Chondrocyte (in vitro differentiated cells): ENCODE data around the gene FBXW5. TPM values are rescaled to one million over a fixed set of nuclear protein-coding genes. Genes with fewer than 3 reads are reported as not detected.

Experiments
- DNase-seq: peaks from one replicate; pipeline ENCODE4 v3.0.0; 2021; ENCODE audit warnings: mixed read lengths, low spot score
- H3K27ac Mint-ChIP-seq: one replicate; pipeline ENCODE4 v1.8.0; 2021; ENCODE audit warnings: mild to moderate bottlenecking, moderate library complexity, mixed read lengths; ENCODE audit not compliant: unreplicated experiment
- H3K27me3 Mint-ChIP-seq: 2 replicates; pipeline ENCODE4 v1.8.0; 2021; ENCODE audit warnings: low read depth, mixed read lengths
- H3K36me3 Mint-ChIP-seq: 2 replicates; pipeline ENCODE4 v1.8.0; 2021; ENCODE audit warnings: low read depth, mixed read lengths
- H3K4me1 Mint-ChIP-seq: 2 replicates; pipeline ENCODE4 v1.8.0; 2021; ENCODE audit warnings: low read depth, mild to moderate bottlenecking, mixed read lengths
- H3K4me3 Mint-ChIP-seq: one replicate; pipeline ENCODE4 v1.8.0; 2021; ENCODE audit warnings: mild to moderate bottlenecking, moderate library complexity, mixed read lengths; ENCODE audit not compliant: unreplicated experiment
- H3K9me3 Mint-ChIP-seq: 2 replicates; pipeline ENCODE4 v1.8.0; 2021; ENCODE audit warnings: low read depth, mixed read lengths
- total RNA-seq: library from RNA; stranded (reverse); gene quantifications from 3 replicates; pipeline ENCODE4 v1.2.1, GENCODE V29; 2021
- TF ChIP-seq, protein P1 (sequence below): fragments of 200-600 bp; sonication (generic); IDR thresholded peaks from 2 replicates; pipeline ENCODE4 v1.5.0; 2021; ENCODE audit warnings: antibody characterized with exemption, mild to moderate bottlenecking, moderate library complexity

FBXW5 gene
- total RNA-seq, 1 donor from 2014 or later, result 87.5 TPM

- no peak overlapping the region for H3K27ac Mint-ChIP-seq
- DNase-seq, result no peak
- TF ChIP-seq, protein P1, sequence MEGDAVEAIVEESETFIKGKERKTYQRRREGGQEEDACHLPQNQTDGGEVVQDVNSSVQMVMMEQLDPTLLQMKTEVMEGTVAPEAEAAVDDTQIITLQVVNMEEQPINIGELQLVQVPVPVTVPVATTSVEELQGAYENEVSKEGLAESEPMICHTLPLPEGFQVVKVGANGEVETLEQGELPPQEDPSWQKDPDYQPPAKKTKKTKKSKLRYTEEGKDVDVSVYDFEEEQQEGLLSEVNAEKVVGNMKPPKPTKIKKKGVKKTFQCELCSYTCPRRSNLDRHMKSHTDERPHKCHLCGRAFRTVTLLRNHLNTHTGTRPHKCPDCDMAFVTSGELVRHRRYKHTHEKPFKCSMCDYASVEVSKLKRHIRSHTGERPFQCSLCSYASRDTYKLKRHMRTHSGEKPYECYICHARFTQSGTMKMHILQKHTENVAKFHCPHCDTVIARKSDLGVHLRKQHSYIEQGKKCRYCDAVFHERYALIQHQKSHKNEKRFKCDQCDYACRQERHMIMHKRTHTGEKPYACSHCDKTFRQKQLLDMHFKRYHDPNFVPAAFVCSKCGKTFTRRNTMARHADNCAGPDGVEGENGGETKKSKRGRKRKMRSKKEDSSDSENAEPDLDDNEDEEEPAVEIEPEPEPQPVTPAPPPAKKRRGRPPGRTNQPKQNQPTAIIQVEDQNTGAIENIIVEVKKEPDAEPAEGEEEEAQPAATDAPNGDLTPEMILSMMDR, result no peak
These were observed 12.9 kb downstream of the FBXW5 start for GRCh38 chr9:136931611-136932130.

DNA sequence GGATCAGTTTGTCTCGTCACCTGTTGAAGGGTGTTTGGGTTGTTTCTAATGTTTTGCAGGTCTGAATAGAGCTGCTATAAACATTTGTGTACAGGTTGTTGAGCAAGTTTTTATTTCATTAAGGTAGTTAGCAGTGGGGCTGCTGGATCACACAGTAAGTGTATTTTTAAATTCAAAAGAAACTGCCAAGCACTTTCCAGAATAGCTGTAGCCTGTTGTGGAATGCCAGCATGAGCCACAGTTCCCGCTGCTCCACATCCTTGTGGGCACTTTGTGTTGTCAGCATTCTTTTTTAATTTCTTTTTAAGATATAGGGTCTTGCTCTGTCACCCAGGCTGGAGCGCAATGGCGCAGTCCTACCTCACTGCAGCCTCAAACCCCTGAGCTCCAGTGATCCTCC is 14.5 kb downstream of the FBXW5 start:
- TF ChIP-seq, protein P1, result no peak
- H3K36me3 Mint-ChIP-seq, result peaks cover 12% of the 10 kb centered on the region
- no peak for DNase-seq
- H3K4me3 Mint-ChIP-seq, result no peak overlapping the region
- H3K27me3 Mint-ChIP-seq, result no peaks in the 10 kb centered on the region
- peaks cover 4% of the 10 kb centered on the region for H3K4me1 Mint-ChIP-seq
- H3K27ac Mint-ChIP-seq, result no peak overlapping the region
- H3K9me3 Mint-ChIP-seq, result peaks cover 4% of the 10 kb centered on the region

More at GRCh38 chr9:136931611-136932130, 12.9 kb downstream of the FBXW5 start:
- H3K9me3 Mint-ChIP-seq, result peaks cover 4% of the 10 kb centered on the region
- peaks cover 9% of the 10 kb centered on the region for H3K36me3 Mint-ChIP-seq
- no peaks in the 10 kb centered on the region for H3K27me3 Mint-ChIP-seq
- H3K4me1 Mint-ChIP-seq, result peaks cover 4% of the 10 kb centered on the region
- H3K4me3 Mint-ChIP-seq, result no peak overlapping the region

- H3K27me3 Mint-ChIP-seq, result no peaks in the 10 kb centered on the region
- peaks cover 4% of the 10 kb centered on the region for H3K9me3 Mint-ChIP-seq
- TF ChIP-seq, protein P1, result no peak
- peaks cover 4% of the 10 kb centered on the region for H3K4me1 Mint-ChIP-seq
- no peak overlapping the region for H3K4me3 Mint-ChIP-seq
- H3K36me3 Mint-ChIP-seq, result peaks cover 12% of the 10 kb centered on the region
- no peak for DNase-seq
- H3K27ac Mint-ChIP-seq, result no peak overlapping the region
These were observed 15.9 kb downstream of the FBXW5 start for GRCh38 chr9:136928591-136928990.

DNA sequence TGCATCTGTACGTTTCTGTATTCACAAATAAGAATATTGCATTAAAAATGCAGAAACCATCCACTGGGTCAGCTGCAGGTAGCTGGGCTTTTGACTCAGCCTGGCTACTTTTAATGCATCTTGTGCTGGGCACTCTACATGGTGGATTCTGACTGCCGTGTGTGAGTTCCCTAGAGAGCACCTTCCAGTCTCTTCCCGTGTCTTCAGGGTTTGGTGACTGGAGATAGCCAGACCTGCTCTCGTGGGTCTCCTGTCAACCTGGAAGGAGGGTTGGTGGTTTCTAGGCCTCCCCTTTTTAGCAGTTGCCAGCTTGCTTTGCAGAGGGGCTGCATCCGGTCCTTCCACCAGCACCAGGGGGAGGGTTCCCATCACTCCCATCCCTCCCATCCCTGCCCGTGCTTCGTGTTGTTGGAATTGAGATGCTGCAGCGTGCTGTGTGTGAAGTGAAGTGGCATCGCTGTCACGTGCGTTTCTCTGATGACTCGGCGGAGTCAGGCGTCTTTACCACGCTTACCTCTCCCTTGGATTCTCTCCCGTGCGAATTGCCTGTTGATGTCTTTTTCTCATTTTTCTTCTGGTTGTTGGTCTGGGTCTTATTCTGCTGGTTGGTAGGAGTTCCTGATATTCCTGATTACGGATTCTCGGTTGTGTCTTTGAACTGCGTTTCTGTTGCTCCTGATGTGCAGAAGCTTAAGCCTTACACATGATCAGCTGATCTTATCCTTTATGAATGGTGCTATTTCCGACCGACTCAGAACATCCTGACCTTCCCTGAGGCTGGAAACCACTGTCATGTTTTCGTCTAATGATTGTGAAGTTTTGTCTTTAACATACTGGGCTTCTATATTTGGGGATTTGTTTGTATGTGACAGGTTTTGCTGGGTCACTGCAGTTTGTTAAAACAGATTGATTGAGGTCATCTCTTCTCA is 16.9 kb downstream of the FBXW5 start:
- Mint-ChIP-seq H3K4me1 (peaks cover 4% of the 10 kb centered on the region), H3K27ac (no peak overlapping the region), H3K36me3 (peaks cover 7% of the 10 kb centered on the region), H3K4me3 (no peak overlapping the region), H3K9me3 (peaks cover under 1% of the 10 kb centered on the region), H3K27me3 (no peaks in the 10 kb centered on the region)
- no peak for DNase-seq
- TF ChIP-seq, protein P1, result no peak

GRCh38 chr9:136926749-136927148 is 17.8 kb downstream of the FBXW5 start:
- TF ChIP-seq, protein P1, result no peak
- DNase-seq, result no peak
- Mint-ChIP-seq H3K9me3 (no peaks in the 10 kb centered on the region), H3K36me3 (peaks cover 7% of the 10 kb centered on the region), H3K4me3 (no peak overlapping the region), H3K27me3 (no peaks in the 10 kb centered on the region), H3K27ac (no peak overlapping the region), H3K4me1 (peaks cover 4% of the 10 kb centered on the region)
